PC-3 (cell line): ENCODE measurements around the gene RPS21.

Source experiments
- EZH2phosphoT487 ChIP-seq: fragments of 300-600 bp; sonication (generic); IDR thresholded peaks from 2 replicates; pipeline ENCODE4 v1.6.1; 2018; ENCODE audit warnings: mild to moderate bottlenecking, antibody characterized with exemption, low read length, borderline replicate concordance
- TF ChIP-seq, protein P1 (sequence below): fragments of 300-600 bp; sonication (generic); conservative IDR thresholded peaks from 2 replicates; pipeline ENCODE4 v1.5.1; 2017; ENCODE audit warnings: antibody characterized with exemption, low read depth, mild to moderate bottlenecking, low read length

DNA sequence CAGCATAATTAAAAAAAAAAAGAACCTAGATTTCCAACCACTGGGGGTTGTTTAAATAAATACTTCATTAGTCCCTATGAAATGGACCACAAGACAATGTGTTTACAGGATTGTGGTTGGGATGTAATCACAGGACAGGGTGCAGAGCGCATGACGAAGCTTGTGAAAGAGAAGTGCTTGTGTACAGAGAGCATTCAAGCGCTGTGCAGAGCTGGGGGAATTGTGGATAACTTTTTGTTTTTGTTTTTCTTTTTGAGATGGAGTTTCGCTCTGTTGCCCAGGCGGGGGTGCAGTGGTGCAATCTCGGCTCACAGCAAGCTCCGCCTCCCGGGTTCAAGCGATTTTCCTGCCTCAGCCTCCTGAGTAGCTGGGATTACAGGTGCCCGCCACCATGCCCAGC, 42.1 kb upstream of the RPS21 start:
- TF ChIP-seq, protein P1, sequence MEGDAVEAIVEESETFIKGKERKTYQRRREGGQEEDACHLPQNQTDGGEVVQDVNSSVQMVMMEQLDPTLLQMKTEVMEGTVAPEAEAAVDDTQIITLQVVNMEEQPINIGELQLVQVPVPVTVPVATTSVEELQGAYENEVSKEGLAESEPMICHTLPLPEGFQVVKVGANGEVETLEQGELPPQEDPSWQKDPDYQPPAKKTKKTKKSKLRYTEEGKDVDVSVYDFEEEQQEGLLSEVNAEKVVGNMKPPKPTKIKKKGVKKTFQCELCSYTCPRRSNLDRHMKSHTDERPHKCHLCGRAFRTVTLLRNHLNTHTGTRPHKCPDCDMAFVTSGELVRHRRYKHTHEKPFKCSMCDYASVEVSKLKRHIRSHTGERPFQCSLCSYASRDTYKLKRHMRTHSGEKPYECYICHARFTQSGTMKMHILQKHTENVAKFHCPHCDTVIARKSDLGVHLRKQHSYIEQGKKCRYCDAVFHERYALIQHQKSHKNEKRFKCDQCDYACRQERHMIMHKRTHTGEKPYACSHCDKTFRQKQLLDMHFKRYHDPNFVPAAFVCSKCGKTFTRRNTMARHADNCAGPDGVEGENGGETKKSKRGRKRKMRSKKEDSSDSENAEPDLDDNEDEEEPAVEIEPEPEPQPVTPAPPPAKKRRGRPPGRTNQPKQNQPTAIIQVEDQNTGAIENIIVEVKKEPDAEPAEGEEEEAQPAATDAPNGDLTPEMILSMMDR = no peak
- TF ChIP-seq EZH2phosphoT487 = no peak
